NCI-H82 treated with DMSO at 0.1 percent for 48 hours (cell line): ENCODE results near the gene SRP9.

Experiments used
- DNase-seq: peaks from one replicate; lab custom pipeline; 2025; ENCODE audit not compliant: unreplicated experiment; lab: John Stamatoyannopoulos, UW

Gene SRP9

DNA sequence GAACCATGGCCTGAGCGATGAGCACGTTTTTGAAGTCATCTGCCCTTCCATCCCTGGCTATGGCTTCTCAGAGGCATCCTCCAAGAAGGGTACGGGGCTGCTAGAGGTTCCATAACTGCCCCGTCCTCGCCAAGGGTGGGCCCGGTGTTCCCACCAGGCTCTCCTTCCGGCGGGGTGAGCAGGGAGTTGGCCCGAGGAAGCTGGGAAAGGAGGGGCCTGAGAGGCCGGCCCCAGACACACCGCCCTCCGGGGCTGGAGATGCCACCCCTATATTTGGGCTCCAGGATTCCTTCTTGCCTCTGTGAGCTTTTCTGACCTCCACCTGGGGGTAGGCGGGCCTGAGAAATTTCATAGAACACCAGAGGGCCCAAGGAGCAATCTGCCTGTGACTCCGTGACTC is 61.2 kb downstream of the SRP9 start:
- no peak for DNase-seq
